Heart right ventricle (tissue), 16 donors: ENCODE data around the gene EIF3K. TPM values are rescaled to one million over a fixed set of nuclear protein-coding genes. Genes with fewer than 3 reads are reported as not detected.

Experiments
- ATAC-seq, 8 donors: fragments of 200-7000 bp; cut with Tn5 transposase; one replicate each; pipeline ENCODE4 v1.9.1; 2020; ENCODE audit warnings: mild to moderate bottlenecking in 8 of 8, moderate library complexity in 8 of 8, moderate number of reproducible peaks in 1 of 8
- DNase-seq, 2 donors: peaks; one replicate each; pipeline ENCODE4 v3.0.0-alpha.2; 2020
- H3K27ac ChIP-seq, 10 donors: fragments of 200-600 bp; sonication (generic) in 2 of 10; one replicate each; pipeline versions ENCODE4 v1.5.0 to v1.8.0; 2020 to 2022; ENCODE audit warnings: mild to moderate bottlenecking in 3 of 10
- H3K27me3 ChIP-seq, 7 donors: fragments of 200-600 bp; one replicate each; pipeline ENCODE4 v1.8.0; 2021 to 2022; ENCODE audit warnings: mild to moderate bottlenecking in 2 of 7
- H3K36me3 ChIP-seq, 9 donors: fragments of 200-600 bp; sonication (generic) in 1 of 9; one replicate each; pipeline versions ENCODE4 v1.5.0 to v1.8.0; 2020 to 2022; ENCODE audit warnings: mild to moderate bottlenecking in 2 of 9
- H3K4me1 ChIP-seq, 9 donors: fragments of 200-600 bp; sonication (generic) in 1 of 9; one replicate each; pipeline versions ENCODE4 v1.5.0 to v1.8.0; 2020 to 2022; ENCODE audit warnings: mild to moderate bottlenecking in 4 of 9
- H3K4me3 ChIP-seq, 10 donors: fragments of 200-600 bp; sonication (generic) in 2 of 10; one replicate each; pipeline versions ENCODE4 v1.5.0 to v1.8.0; 2020 to 2022; ENCODE audit warnings: mild to moderate bottlenecking in 7 of 10, moderate library complexity in 2 of 10
- H3K9me3 ChIP-seq, 11 donors: fragments of 200-600 bp in 10 of 11; sonication (generic) in 2 of 11; one replicate each; pipeline versions ENCODE4 v1.5.0 to v1.8.0; 2013 to 2022; ENCODE audit warnings: mild to moderate bottlenecking in 2 of 11, control low read depth in 1 of 11, moderate library complexity in 1 of 11
- WGBS, 2 donors: extraction: QIAGEN DNeasy Blood & Tissue Kit; methylation state at CpG; one replicate each; pipeline ENCODE4 v1.1.7; 2013; ENCODE audit warnings: inconsistent platforms in 1 of 2; 5-methylcytosine and 5-hydroxymethylcytosine counted together
- intact Hi-C, 10 donors: fragments of 100-400 bp; cut with DNase I; formaldehyde crosslinking; loops; one replicate each; pipeline versions ENCODE4 v1.11.1 to v1.14.2; 2022
- polyA plus RNA-seq, 2 donors: library from polyadenylated mRNA; stranded (reverse); fragments of 200-250 nt; gene quantifications; one replicate each; pipeline ENCODE4 v1.2.3, GENCODE V29; 2013
- total RNA-seq, 10 donors: library from RNA; stranded (reverse); fragmentation: NEBNext Ultra II Directional in 3 of 10; extraction: Animal tissue kit (Norgen Biotek cat#: 25700) in 3 of 10; gene quantifications; one replicate each; pipeline versions ENCODE4 v1.2.1 to v1.2.4, GENCODE V29; 2021 to 2023
- TF ChIP-seq, protein P1 (sequence below), 9 donors: fragments of 200-600 bp; sonication (generic) in 2 of 9; IDR thresholded peaks; one replicate each; pipeline versions ENCODE4 v1.5.0 to v1.8.0; 2021 to 2022; ENCODE audit warnings: antibody characterized with exemption in 9 of 9, mild to moderate bottlenecking in 5 of 9, moderate library complexity in 1 of 9
- donor health status: Arrhythmogenic right ventricular cardiomyopathy.
- donor health status: ischemic (EF 13 %, LVEDD 7.1; RV severe dilation, severe dysfunction).
- donor health status: healthy with polysubstance abuse.
- donor health status: DM: no; HTN: yes; CAD: no.
- donor health status: DM: no; HTN: no; CAD: no.
- donor health status: ischemic (EF 25% LVEDD 6.9; RV normal size, moderate dysfunction).
- donor health status: ischemic (EF 25% LVEDD 5.7; RV mildly dilated, moderate dysfunction).
- donor health status: healthy.
- donor health status: DM: yes; HTN: yes; CAD: no.
- donor health status: Ischemic cardiomyopathy.
- donor health status: ischemic (EF 35%, LVEDD 5.7; RV mildly dilated, moderate dysfunction).
- donor health status: nonischemic (EF 11% LVEDD 7.7; RV severe dilation, severe dysfunction).
- donor health status: DM: yes; HTN: yes; CAD: no.
- donor health status: PGD.
- donor health status: ischemic (EF 29% LVEDD 5.4; RV normal size, mild dysfunction).
- donor health status: nonischemic (EF 23%, LVEDD 6.1; RV moderate dilation, normal function).

EIF3K gene
- total and polyA plus RNA-seq, 12 donors, result 505 to 845 (median 631) TPM

DNA sequence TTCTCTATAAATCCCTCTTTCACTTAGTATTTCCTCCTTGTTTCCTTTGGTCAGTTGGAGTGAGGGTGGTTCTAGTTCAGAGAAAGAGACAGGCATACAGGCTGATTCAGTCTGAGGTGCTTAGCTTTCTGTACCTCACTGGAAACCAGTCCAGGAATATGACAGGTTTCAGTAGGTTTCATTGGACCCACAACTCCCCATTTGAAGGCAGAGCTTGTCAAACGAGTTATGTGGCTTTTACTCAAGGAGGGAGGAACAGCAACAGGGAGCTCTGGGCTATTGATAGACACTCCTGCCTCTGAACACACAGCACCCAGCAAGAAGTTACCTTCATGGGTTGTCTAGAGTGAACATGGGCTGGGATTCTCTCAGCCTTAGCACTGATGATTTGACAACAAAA is 43.0 kb downstream of the EIF3K start:
- no peaks in the 10 kb centered on the region for H3K27me3 ChIP-seq
- no peak for ATAC-seq
- intact Hi-C loops, result loop anchor here in 2 of 10 donors (5.0 kb wide), 2 partner anchors 45 to 50 kb away; no protein-coding TSS in a partner anchor
- H3K4me1 ChIP-seq, result peaks cover 72 to 100% (median 100%) of the 10 kb centered on the region in 9 donors
- H3K36me3 ChIP-seq, result peaks cover 0 to 22% (median 0%) of the 10 kb centered on the region in 9 donors
- no peak overlapping the region for H3K4me3 ChIP-seq
- no peak for DNase-seq
- H3K27ac ChIP-seq, result peak overlapping the region; percentile 88 to 99 (median 96)
- TF ChIP-seq, protein P1, sequence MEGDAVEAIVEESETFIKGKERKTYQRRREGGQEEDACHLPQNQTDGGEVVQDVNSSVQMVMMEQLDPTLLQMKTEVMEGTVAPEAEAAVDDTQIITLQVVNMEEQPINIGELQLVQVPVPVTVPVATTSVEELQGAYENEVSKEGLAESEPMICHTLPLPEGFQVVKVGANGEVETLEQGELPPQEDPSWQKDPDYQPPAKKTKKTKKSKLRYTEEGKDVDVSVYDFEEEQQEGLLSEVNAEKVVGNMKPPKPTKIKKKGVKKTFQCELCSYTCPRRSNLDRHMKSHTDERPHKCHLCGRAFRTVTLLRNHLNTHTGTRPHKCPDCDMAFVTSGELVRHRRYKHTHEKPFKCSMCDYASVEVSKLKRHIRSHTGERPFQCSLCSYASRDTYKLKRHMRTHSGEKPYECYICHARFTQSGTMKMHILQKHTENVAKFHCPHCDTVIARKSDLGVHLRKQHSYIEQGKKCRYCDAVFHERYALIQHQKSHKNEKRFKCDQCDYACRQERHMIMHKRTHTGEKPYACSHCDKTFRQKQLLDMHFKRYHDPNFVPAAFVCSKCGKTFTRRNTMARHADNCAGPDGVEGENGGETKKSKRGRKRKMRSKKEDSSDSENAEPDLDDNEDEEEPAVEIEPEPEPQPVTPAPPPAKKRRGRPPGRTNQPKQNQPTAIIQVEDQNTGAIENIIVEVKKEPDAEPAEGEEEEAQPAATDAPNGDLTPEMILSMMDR (IDR thresholded peaks at IDR 0.05), result no peak
- 8 to 11% methylated on average over 1 of the region's 1 CpG for WGBS, 2 donors
- H3K9me3 ChIP-seq, result no peaks in the 10 kb centered on the region

DNA sequence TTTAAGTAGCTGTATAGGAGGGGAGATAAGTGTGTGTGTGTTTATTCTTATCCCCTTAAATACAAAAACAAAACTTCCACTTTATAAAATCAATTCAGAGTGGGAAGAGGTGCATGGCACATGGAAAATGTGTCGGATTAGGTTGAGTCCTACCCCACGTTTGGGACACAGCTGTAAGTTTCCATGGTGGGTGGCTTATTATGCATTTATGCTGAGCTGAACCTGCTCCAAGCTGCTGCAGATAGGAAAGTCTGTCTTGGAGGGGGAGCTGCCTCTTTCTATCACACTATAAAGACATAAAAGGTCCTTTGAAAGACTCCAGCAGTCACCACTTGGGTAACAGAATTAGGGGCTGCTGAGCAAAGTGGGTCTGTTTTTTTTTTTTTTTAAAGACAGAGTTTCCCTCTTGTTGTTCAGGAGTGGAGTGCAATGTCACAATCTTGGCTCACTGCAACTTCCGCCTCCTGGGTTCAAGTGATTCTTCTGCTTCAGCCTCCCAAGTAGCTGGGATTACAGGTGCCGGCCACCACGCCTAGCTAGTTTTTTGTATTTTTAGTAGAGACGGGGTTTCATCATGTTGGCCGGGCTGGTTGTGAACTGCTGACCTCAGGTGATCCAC is 43.7 kb downstream of the EIF3K start:
- Histone ChIP-seq H3K4me1 (peaks cover 66 to 100% (median 100%) of the 10 kb centered on the region in 9 donors), H3K9me3 (no peaks in the 10 kb centered on the region), H3K27ac (peak overlapping the region; percentile 88 to 99 (median 96)), H3K36me3 (peaks cover 0 to 18% (median 0%) of the 10 kb centered on the region in 9 donors), H3K4me3 (peak overlapping the region in 5 of 10 donors; percentile 12 to 37 (median 28)), H3K27me3 (no peaks in the 10 kb centered on the region)
- intact Hi-C loops, result loop anchor here in 2 of 10 donors (5.0 kb wide), 2 partner anchors 45 to 50 kb away; no protein-coding TSS in a partner anchor
- TF ChIP-seq, protein P1 (IDR thresholded peaks at IDR 0.05), result no peak
- ATAC-seq (no peak), DNase-seq (no peak)
- 59 to 62% methylated on average over 7 of the region's 7 CpGs for WGBS, 2 donors

- DNase-seq (no peak), ATAC-seq (peak in 1 of 8 donors; percentile 1)
- Histone ChIP-seq H3K9me3 (no peaks in the 10 kb centered on the region), H3K4me3 (peak overlapping the region in 7 of 10 donors; percentile 12 to 37 (median 17)), H3K27ac (peak overlapping the region; percentile 88 to 99 (median 96)), H3K36me3 (peaks cover 0 to 20% (median 0%) of the 10 kb centered on the region in 9 donors), H3K27me3 (no peaks in the 10 kb centered on the region), H3K4me1 (peaks cover 66 to 100% (median 100%) of the 10 kb centered on the region in 9 donors)
- TF ChIP-seq, protein P1 (IDR thresholded peaks at IDR 0.05), result no peak
- WGBS, 2 donors, result 55 to 59% methylated on average over 22 of the region's 22 CpGs
- intact Hi-C loops, result loop anchor here in 2 of 10 donors (5.0 kb wide), 2 partner anchors 44 to 49 kb away; no protein-coding TSS in a partner anchor
Measured at GRCh38 chr19:38663156-38663651, 44.2 kb downstream of the EIF3K start.

DNA sequence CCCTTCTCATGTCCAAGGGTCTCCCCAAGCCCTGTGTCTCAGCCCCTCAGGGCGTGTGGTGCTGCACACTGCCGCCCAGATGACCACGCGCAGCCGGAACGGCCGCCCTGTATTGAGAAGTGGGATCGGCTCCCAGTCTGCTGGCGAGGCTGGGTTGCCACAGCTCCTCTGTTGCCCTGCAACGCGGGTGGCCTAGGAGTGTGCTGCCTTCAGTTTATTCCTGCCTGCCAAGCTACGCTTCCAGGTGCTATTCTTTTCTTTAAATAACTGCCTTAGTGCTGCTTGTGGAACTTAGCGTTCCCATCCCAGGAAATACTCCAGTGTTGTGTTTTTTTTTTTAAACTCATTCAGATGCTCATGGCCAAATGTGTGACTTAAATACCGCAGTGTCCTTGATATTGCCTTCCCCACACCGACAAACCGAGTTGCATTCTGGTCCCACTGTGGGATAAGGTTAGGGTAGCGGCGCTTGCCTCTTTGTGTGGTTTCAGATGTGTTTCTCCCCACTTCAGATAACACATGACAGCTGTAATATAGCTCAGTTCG is 45.0 kb downstream of the EIF3K start:
- intact Hi-C loops, result loop anchor here in 2 of 10 donors (5.0 kb wide), 2 partner anchors 43 to 48 kb away; no protein-coding TSS in a partner anchor
- peaks cover 0 to 28% (median 0%) of the 10 kb centered on the region in 9 donors for H3K36me3 ChIP-seq
- H3K4me3 ChIP-seq, result peak overlapping the region in 9 of 10 donors; percentile 2 to 37 (median 17)
- peaks cover 66 to 100% (median 100%) of the 10 kb centered on the region in 9 donors for H3K4me1 ChIP-seq
- H3K27me3 ChIP-seq, result no peaks in the 10 kb centered on the region
- no peaks in the 10 kb centered on the region for H3K9me3 ChIP-seq
- peak; percentile 65 to 69 for DNase-seq
- TF ChIP-seq, protein P1 (IDR thresholded peaks at IDR 0.05), result no peak
- 11 to 13% methylated on average over 19 of the region's 19 CpGs for WGBS, 2 donors
- H3K27ac ChIP-seq, result peak overlapping the region; percentile 88 to 99 (median 96)
- ATAC-seq, result peak; percentile 8 to 76 (median 39)
